H9 (cell line): Measurements from ENCODE around the gene SLC17A9. TPM values are rescaled to one million over a fixed set of nuclear protein-coding genes. Genes with fewer than 3 reads are reported as not detected.

Experiments used
- DNase-seq: peaks from one replicate; pipeline ENCODE4 v3.0.0-alpha.2; 2017
- H2AFZ ChIP-seq: one replicate; pipeline ENCODE4 v1.6.1; 2013; ENCODE audit warnings: mild to moderate bottlenecking, low read length, control low read depth, moderate library complexity
- H2AK5ac ChIP-seq: 2 replicates; pipeline ENCODE4 v1.6.1; 2013; ENCODE audit warnings: low read length, control low read depth, mixed read lengths; ENCODE audit not compliant: insufficient read length
- H2BK120ac ChIP-seq: one replicate; pipeline ENCODE4 v1.6.1; 2013; ENCODE audit warnings: low read depth, mild to moderate bottlenecking, low read length, control low read depth, inconsistent platforms; ENCODE audit not compliant: poor library complexity, severe bottlenecking
- H2BK12ac ChIP-seq: 2 replicates; pipeline ENCODE4 v1.6.1; 2013; ENCODE audit warnings: low read length, control low read depth, mixed read lengths, low read depth; ENCODE audit not compliant: insufficient read length
- H2BK15ac ChIP-seq: 2 replicates; pipeline ENCODE4 v1.6.1; 2013; ENCODE audit warnings: low read depth, low read length, control low read depth
- H2BK20ac ChIP-seq: one replicate; pipeline ENCODE4 v1.6.1; 2013; ENCODE audit warnings: low read depth, mild to moderate bottlenecking, low read length, control low read depth, inconsistent platforms; ENCODE audit not compliant: poor library complexity, severe bottlenecking
- H2BK5ac ChIP-seq: 2 replicates; pipeline ENCODE4 v1.6.1; 2013; ENCODE audit warnings: low read length, control low read depth, mixed read lengths; ENCODE audit not compliant: insufficient read length
- H3K14ac ChIP-seq: 2 replicates; pipeline ENCODE4 v1.6.1; 2013; ENCODE audit warnings: low read length, control low read depth; ENCODE audit not compliant: insufficient read depth
- H3K18ac ChIP-seq: 2 replicates; pipeline ENCODE4 v1.6.1; 2013; ENCODE audit warnings: low read depth, mild to moderate bottlenecking, mixed read lengths, low read length, control low read depth; ENCODE audit not compliant: insufficient read length
- H3K23ac ChIP-seq: 2 replicates; pipeline ENCODE4 v1.6.1; 2013; ENCODE audit warnings: low read length, control low read depth, mixed read lengths, low read depth; ENCODE audit not compliant: insufficient read length
- H3K23me2 ChIP-seq: 2 replicates; pipeline ENCODE4 v1.6.1; 2013; ENCODE audit warnings: low read depth, mild to moderate bottlenecking, mixed read lengths, low read length, control low read depth; ENCODE audit not compliant: insufficient read length, poor library complexity, severe bottlenecking
- H3K27ac ChIP-seq: 2 replicates; pipeline ENCODE4 v1.5.1; 2013; ENCODE audit warnings: low read length, control low read depth, mixed read lengths, low read depth; ENCODE audit not compliant: insufficient read length
- H3K27me3 ChIP-seq: 2 replicates; pipeline ENCODE4 v1.6.1; 2013; ENCODE audit warnings: low read length, control low read depth, inconsistent platforms; ENCODE audit not compliant: insufficient read depth
- H3K4ac ChIP-seq: 2 replicates; pipeline ENCODE4 v1.6.1; 2013; ENCODE audit warnings: low read depth, mild to moderate bottlenecking, control low read depth, inconsistent platforms, low read length, moderate library complexity
- H3K4me1 ChIP-seq: 2 replicates; pipeline ENCODE4 v1.6.1; 2013; ENCODE audit warnings: low read length, control low read depth, inconsistent platforms; ENCODE audit not compliant: insufficient read depth
- H3K4me2 ChIP-seq: 2 replicates; pipeline ENCODE4 v1.6.1; 2013; ENCODE audit warnings: low read length, control low read depth, mixed read lengths; ENCODE audit not compliant: insufficient read length, insufficient read depth
- H3K56ac ChIP-seq: 2 replicates; pipeline ENCODE4 v1.6.1; 2013; ENCODE audit warnings: low read depth, mild to moderate bottlenecking, mixed read lengths, low read length, control low read depth; ENCODE audit not compliant: insufficient read length
- H3K79me1 ChIP-seq: 2 replicates; pipeline ENCODE4 v1.6.1; 2013; ENCODE audit warnings: low read depth, mild to moderate bottlenecking, moderate library complexity, low read length, control low read depth, inconsistent platforms; ENCODE audit not compliant: insufficient read depth, poor library complexity, severe bottlenecking
- H3K79me2 ChIP-seq: 2 replicates; pipeline ENCODE4 v1.6.1; 2013; ENCODE audit warnings: low read length, control low read depth, inconsistent platforms; ENCODE audit not compliant: insufficient read depth
- H3K9ac ChIP-seq: 2 replicates; pipeline ENCODE4 v1.6.1; 2013; ENCODE audit warnings: low read length, control low read depth, mixed read lengths; ENCODE audit not compliant: insufficient read length; ENCODE audit errors: extremely low read depth
- H3K9me3 ChIP-seq: one replicate; pipeline ENCODE4 v1.6.1; 2013; ENCODE audit warnings: low read depth, low read length, inconsistent platforms; ENCODE audit not compliant: control insufficient read depth
- H3T11ph ChIP-seq: one replicate; pipeline ENCODE4 v1.6.1; 2013; ENCODE audit warnings: mild to moderate bottlenecking, low read length, control low read depth, inconsistent platforms
- H4K20me1 ChIP-seq: one replicate; pipeline ENCODE4 v1.6.1; 2013; ENCODE audit not compliant: control insufficient read depth, insufficient read length, insufficient read depth
- H4K5ac ChIP-seq: 2 replicates; pipeline ENCODE4 v1.6.1; 2013; ENCODE audit warnings: low read depth, mild to moderate bottlenecking, mixed read lengths, low read length, control low read depth; ENCODE audit not compliant: insufficient read length
- H4K8ac ChIP-seq: replicated peaks from 2 replicates; pipeline ENCODE4 v1.6.1; 2013; ENCODE audit warnings: low read length, control low read depth, mixed read lengths, low read depth; ENCODE audit not compliant: insufficient read length
- H4K91ac ChIP-seq: 2 replicates; pipeline ENCODE4 v1.6.1; 2013; ENCODE audit warnings: low read depth, mild to moderate bottlenecking, moderate library complexity, mixed read lengths, low read length, control low read depth; ENCODE audit not compliant: insufficient read length
- H3K27ac Mint-ChIP-seq, 3 experiments: 2 replicates in 2 of 3; 3 replicates in 1 of 3; pipeline ENCODE4 v1.8.0; 2020 to 2021; ENCODE audit warnings: mixed read lengths in 3 of 3, mild to moderate bottlenecking in 1 of 3, moderate library complexity in 1 of 3
- H3K27me3 Mint-ChIP-seq: 2 replicates; pipeline ENCODE4 v1.8.0; 2021; ENCODE audit warnings: low read depth, mild to moderate bottlenecking, moderate library complexity, mixed read lengths
- H3K36me3 Mint-ChIP-seq, 3 experiments: 2 replicates in 2 of 3; 3 replicates in 1 of 3; pipeline ENCODE4 v1.8.0; 2020 to 2021; ENCODE audit warnings: low read depth in 3 of 3, mixed read lengths in 3 of 3; ENCODE audit not compliant: insufficient read depth in 1 of 3
- H3K4me1 Mint-ChIP-seq, 2 experiments: 2 replicates each; pipeline ENCODE4 v1.8.0; 2020; ENCODE audit warnings: mixed read lengths in 2 of 2
- H3K4me3 Mint-ChIP-seq, 2 experiments: 2 replicates in 1 of 2; 3 replicates in 1 of 2; pipeline ENCODE4 v1.8.0; 2020 to 2021; ENCODE audit warnings: mild to moderate bottlenecking in 2 of 2, mixed read lengths in 2 of 2, moderate library complexity in 1 of 2
- H3K9me3 Mint-ChIP-seq, 2 experiments: 2 replicates in 1 of 2; 3 replicates in 1 of 2; pipeline ENCODE4 v1.8.0; 2020; ENCODE audit warnings: mild to moderate bottlenecking in 2 of 2, mixed read lengths in 2 of 2, moderate library complexity in 1 of 2
- WGBS: extraction: QIAGEN DNeasy Blood & Tissue Kit; methylation state at CpG from one replicate; pipeline ENCODE4 v1.1.7; 2013; ENCODE audit warnings: missing lambda C conversion rate, low lambda C conversion rate, mixed read lengths; ENCODE audit not compliant: insufficient read length; ENCODE audit errors: extremely low coverage; 5-methylcytosine and 5-hydroxymethylcytosine counted together
- total RNA-seq: library from RNA; stranded (reverse); gene quantifications from 2 replicates; pipeline ENCODE4 v1.2.1, GENCODE V29; 2021
- TF ChIP-seq, protein P1 (sequence below): fragments of 200-600 bp; sonication (generic); conservative IDR thresholded peaks from 3 replicates; pipeline ENCODE4 v1.8.0; 2021; ENCODE audit warnings: antibody characterized with exemption, mild to moderate bottlenecking

Gene SLC17A9
- total RNA-seq, 1 experiment from 2014 or later: 20.9 TPM

DNA sequence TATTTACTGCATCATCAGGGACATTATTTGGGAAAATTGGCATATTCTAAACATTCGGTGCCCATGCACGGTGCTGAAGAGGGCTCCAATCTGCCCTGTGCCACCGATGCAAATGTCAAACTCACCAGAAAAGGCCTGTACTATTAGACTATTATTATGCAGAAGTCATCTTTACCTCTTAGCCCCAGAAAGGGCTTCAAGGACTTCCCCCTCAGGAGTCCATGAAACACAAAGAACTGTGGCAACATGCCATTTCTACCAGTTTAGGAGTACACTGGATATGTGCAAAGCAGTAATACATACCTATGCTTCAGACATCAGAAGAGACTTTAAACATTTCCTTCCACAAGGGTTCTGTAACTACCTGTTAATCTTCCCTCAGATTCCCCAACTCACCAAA, 34.8 kb upstream of the SLC17A9 start:
- Histone ChIP-seq H3K56ac (no peak overlapping the region), H3K79me2 (peaks cover 88% of the 10 kb centered on the region), H3T11ph (no peak overlapping the region), H2AFZ (no peak overlapping the region), H3K9me3 (no peaks in the 10 kb centered on the region), H4K8ac (no peak overlapping the region), H4K20me1 (peaks cover 6% of the 10 kb centered on the region), H2BK12ac (no peak overlapping the region), H3K4me2 (peak overlapping the region; percentile 29), H3K4ac (no peak overlapping the region), H3K23me2 (no peaks in the 10 kb centered on the region), H4K91ac (no peak overlapping the region), H3K27ac (no peak overlapping the region), H3K18ac (no peak overlapping the region), H3K14ac (no peak overlapping the region), H2BK120ac (no peak overlapping the region), H3K27me3 (no peaks in the 10 kb centered on the region), H2AK5ac (no peak overlapping the region), H3K79me1 (peaks cover 7% of the 10 kb centered on the region), H3K9ac (no peak overlapping the region), H4K5ac (no peak overlapping the region), H2BK5ac (no peak overlapping the region), H3K23ac (no peak overlapping the region), H3K4me1 (peaks cover 34% of the 10 kb centered on the region), H2BK20ac (no peak overlapping the region), H2BK15ac (no peak overlapping the region)
- no CpG with 5 or more reads among the region's 3 CpGs for WGBS
- H3K36me3 Mint-ChIP-seq: peaks cover 7 to 10% (median 8%) of the 10 kb centered on the region in 3 experiments; a peak in 5 of 7 replicates
- no peaks in the 10 kb centered on the region for H3K27me3 Mint-ChIP-seq
- peak overlapping the region in 1 of 2 experiments; percentile 64; a peak in 3 of 5 replicates for H3K4me3 Mint-ChIP-seq
- peaks cover 70 to 75% of the 10 kb centered on the region in 2 experiments for H3K4me1 Mint-ChIP-seq
- no peak for DNase-seq
- TF ChIP-seq, protein P1, sequence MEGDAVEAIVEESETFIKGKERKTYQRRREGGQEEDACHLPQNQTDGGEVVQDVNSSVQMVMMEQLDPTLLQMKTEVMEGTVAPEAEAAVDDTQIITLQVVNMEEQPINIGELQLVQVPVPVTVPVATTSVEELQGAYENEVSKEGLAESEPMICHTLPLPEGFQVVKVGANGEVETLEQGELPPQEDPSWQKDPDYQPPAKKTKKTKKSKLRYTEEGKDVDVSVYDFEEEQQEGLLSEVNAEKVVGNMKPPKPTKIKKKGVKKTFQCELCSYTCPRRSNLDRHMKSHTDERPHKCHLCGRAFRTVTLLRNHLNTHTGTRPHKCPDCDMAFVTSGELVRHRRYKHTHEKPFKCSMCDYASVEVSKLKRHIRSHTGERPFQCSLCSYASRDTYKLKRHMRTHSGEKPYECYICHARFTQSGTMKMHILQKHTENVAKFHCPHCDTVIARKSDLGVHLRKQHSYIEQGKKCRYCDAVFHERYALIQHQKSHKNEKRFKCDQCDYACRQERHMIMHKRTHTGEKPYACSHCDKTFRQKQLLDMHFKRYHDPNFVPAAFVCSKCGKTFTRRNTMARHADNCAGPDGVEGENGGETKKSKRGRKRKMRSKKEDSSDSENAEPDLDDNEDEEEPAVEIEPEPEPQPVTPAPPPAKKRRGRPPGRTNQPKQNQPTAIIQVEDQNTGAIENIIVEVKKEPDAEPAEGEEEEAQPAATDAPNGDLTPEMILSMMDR: no peak
- H3K9me3 Mint-ChIP-seq: no peaks in the 10 kb centered on the region
- H3K27ac Mint-ChIP-seq: peak overlapping the region; percentile 28 to 79 (median 46); a peak in 5 of 7 replicates
